GM18502 (cell line): ENCODE measurements around the gene AKIP1.
"Not testable (repeated sequence)": the region's sequence is repeated elsewhere in the genome, so short reads cannot be mapped to it uniquely, and the experiment has no call there.

Source experiments
- ATAC-seq: cut with Tn5 transposase; IDR thresholded peaks from one replicate; pipeline ENCODE4 v1.9.1; 2021; ENCODE audit warnings: mild to moderate bottlenecking; ENCODE audit not compliant: unreplicated experiment, poor library complexity

AKIP1 gene, protein sequence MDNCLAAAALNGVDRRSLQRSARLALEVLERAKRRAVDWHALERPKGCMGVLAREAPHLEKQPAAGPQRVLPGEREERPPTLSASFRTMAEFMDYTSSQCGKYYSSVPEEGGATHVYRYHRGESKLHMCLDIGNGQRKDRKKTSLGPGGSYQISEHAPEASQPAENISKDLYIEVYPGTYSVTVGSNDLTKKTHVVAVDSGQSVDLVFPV

GRCh38 chr11:8911029-8911823, at the start of gene AKIP1:
Gene AKIP1, plus strand, starts transcription at chr11:8911189. Its CDS starts 261 bp downstream, at chr11:8911450.
- peak; percentile 75 for ATAC-seq

DNA sequence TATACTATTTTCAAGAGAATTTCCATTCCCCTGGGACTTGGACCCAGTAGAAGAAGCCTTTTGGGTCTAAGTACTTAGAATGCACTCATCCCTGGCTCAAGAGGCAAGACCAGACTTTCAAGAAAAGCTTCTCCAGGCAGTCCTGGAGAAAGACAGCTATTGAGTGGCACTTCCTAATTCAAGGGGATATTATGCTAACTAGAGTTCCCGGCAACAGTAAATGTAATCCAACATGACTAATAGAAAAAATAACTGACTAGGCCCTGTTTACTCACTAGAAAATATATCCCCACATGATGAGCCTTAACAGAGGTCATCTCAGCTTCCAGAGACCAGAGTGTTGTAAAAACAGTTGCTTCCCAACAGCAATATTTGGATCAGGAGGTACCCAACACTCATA, 47.2 kb upstream of the AKIP1 start:
- no peak for ATAC-seq

GRCh38 chr11:8865304-8865703, 45.7 kb upstream of the AKIP1 start:
- no peak for ATAC-seq

GRCh38 chr11:8867035-8867434, 44.0 kb upstream of the AKIP1 start:
- ATAC-seq, result no peak

DNA sequence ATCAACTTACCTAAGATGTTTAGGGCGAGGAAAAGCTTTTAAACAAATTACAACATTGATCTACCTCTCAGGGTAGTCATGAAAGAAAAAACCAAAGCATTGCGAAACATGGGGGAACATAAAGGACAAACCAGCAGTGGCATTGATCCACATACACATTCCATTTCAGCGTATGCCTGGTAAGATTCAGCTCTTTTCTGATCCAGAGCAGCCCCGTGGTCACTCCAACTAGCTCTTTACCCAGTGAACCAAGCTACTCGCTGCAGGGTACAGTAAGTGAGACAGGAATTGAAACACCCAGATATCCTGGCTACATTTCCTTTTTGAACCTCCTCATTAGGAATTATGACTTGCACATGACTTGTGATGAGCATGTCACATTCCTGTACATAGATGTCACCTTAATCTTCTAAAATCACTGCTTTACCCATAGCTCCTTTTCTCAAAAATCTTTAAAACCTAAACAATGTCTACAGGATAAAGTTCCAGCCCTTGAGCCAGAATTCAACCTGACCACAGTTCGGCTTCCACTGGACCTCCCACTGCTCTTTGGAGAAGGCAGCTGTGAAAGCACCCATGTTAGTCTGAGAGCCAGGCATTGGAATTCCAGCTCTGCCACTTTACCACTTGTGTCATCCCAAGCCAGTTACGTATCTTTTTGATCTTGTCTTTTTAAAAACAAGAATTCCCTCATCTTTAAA, 42.9 kb upstream of the AKIP1 start:
- ATAC-seq, result no peak

GRCh38 chr11:8870411-8871170, 40.4 kb upstream of the AKIP1 start:
- ATAC-seq, result no peak

GRCh38 chr11:8871171-8871775, 39.7 kb upstream of the AKIP1 start:
- ATAC-seq, result no peak

GRCh38 chr11:8871962-8872361, 39.0 kb upstream of the AKIP1 start:
- no peak for ATAC-seq

- no peak for ATAC-seq
Observed at GRCh38 chr11:8873741-8874405, 37.1 kb upstream of the AKIP1 start.

GRCh38 chr11:8878771-8879170, 32.2 kb upstream of the AKIP1 start:
- ATAC-seq, result no peak

DNA sequence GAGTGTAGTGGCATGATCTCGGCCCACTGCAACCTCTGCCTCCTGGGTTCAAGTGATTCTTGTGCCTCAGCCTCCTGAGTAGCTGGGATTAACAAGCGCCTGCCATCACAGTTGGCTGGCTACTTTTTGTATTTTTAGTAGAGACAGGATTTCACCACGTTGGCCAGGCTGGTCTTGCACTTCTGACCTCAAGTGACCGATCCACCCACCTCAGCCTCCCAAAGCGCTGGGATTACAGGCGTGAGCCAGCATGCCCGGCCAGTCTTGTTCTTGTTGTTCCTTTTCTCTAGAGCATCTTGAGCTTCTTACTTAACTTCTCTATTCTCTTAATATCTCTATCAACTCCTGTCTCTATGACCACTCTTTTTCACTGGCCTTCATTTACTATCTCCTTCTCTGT, 29.4 kb upstream of the AKIP1 start:
- not testable (repeated sequence) for ATAC-seq

DNA sequence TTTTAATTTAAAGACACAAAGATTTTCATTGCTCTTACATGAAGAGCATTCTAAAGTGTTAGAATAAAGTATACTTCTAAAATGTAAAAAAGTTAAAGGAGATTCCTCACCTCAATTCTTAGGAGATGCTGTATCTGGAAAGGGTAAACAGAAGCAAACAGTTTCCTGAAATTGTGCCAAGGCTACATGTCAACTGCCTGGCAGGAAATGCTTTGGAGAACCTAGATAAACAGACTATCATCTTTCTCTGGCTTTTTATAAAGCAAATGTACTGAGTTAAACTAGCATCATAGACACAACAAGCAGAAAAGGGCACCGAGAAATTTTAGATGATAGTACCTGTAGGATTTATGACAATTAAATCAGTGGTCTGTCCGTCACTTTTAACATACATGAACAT, 24.7 kb upstream of the AKIP1 start:
- no peak for ATAC-seq

DNA sequence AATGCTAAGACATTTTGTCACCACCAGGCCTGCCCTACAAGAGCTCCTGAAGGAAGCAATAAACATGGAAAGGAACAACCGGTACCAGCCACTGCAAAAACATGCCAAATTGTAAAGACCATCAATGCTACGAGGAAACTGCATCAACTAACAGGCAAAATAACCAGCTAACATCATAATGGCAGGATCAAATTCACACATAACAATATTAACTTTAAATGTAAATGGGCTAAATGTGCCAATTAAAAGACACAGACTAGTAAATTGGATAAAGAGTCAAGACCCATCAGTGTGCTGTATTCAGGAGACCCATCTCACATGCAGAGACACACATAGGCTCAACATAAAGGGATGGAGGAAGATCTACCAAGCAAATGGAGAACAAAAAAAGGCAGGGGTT, 19.8 kb upstream of the AKIP1 start:
- not testable (repeated sequence) for ATAC-seq

DNA sequence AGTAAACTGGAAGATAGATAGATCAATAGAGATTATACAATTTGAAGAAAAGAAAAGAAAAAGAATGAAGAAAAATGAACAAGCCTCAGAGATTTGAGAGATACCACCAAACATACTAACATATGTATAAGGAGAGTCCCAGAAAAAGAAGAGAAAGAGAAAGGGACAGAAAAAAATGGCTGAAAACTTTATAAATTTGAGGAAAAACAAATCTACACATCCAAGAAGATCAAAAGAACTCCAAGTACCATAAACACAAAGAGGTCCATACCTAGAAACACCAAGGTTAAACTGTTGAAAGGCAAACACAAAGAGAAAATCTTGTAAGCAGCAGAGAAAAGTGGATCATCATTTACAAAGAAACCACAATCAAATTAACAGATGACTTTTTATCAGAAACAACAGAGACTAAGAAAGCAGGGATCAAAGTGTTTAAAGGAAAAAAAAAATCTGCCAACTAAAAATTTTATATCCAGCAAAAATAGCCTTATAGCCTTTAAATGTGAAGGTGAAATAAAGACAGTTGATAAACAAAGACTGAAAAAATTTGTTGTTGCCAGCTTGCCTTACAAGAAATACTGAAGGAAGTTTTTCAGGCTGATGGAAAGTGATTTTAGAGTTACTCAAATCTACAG, 11.8 kb upstream of the AKIP1 start:
- ATAC-seq, result no peak

DNA sequence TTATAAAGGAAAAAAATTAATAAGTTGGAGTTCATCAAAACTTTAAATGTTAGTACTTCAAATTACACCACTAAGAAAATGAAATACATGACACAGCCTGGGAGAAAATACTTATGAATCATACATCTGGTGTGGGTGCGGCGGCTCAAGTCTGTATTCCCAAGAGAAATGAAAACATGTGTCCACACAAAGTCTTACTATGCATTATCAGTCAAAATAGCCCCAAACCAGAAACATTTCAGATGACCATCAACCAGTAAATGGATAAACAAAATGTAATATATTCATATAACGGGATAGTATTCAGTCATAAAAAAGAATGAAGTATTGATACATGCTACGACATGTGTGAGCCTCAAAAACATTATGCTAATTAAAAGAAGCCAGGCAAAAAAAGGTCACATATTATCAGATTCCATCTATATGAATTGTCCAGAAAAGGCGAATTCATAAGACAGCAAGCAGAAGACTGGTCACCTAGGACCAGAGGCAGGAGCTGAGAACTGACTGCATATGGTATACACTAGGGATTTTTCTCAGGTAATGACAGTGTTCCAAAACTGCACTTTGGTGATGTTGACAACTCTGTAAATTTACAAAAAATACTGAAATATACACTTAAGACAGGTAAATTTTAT, 5.3 kb upstream of the AKIP1 start:
- ATAC-seq, result no peak

DNA sequence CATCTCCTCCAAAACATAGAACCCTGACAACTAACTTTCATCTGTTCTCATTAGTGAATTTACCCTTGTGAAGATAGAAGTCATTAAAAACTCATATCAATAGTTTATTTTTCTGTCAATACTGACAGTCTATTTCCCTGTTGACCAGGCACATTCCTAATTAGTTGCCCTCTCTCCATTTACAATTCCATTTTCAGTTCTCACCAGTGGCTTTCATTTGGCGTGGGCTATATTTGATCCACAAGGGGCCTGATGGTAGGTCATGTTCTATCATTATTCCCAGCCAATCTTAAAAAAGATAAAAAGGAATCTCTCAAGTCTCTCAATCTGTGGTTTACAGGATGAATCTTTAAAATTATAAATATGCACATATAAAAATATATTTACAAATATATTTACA, 3.9 kb upstream of the AKIP1 start:
- no peak for ATAC-seq

GRCh38 chr11:8908099-8908498, 2.9 kb upstream of the AKIP1 start:
- ATAC-seq, result no peak

- ATAC-seq, result peak; percentile 4
Observed at GRCh38 chr11:8910649-8911026, 351 bp upstream of the AKIP1 start.
